CD4-positive, alpha-beta T cell treated with Interferon alpha-2 for 1 hour (primary cell): ENCODE results near the gene CTBP2.
A peak's percentile ranks its signal among the peaks of the same experiment; 100 is the strongest.
"Not testable (repeated sequence)": the region's sequence is repeated elsewhere in the genome, so short reads cannot be mapped to it uniquely, and the experiment has no call there.

Source experiments
- DNase-seq, 2 donors: peaks; one replicate each; pipeline ENCODE4 v3.0.0-alpha.2; 2020 to 2022

Gene CTBP2

GRCh38 chr10:125059348-125059747 lies 101.0 kb downstream of the CTBP2 start:
- not testable (repeated sequence) for DNase-seq

GRCh38 chr10:125057158-125058001 lies 103.0 kb downstream of the CTBP2 start:
- peak in 1 of 2 donors; percentile 19 for DNase-seq

GRCh38 chr10:125056161-125057132 lies 103.9 kb downstream of the CTBP2 start:
- DNase-seq = no peak

- DNase-seq = no peak
These were observed 104.9 kb downstream of the CTBP2 start for GRCh38 chr10:125055446-125055845.

GRCh38 chr10:125054669-125055268 lies 105.6 kb downstream of the CTBP2 start:
- no peak for DNase-seq

- DNase-seq = no peak
These were observed 106.1 kb downstream of the CTBP2 start for GRCh38 chr10:125054216-125054615.

GRCh38 chr10:125052146-125052545 lies 108.2 kb downstream of the CTBP2 start:
- no peak for DNase-seq

GRCh38 chr10:125050383-125050782 lies 110.0 kb downstream of the CTBP2 start:
- no peak for DNase-seq

GRCh38 chr10:125049216-125049881 lies 111.0 kb downstream of the CTBP2 start:
- no peak for DNase-seq

GRCh38 chr10:125048094-125048864 lies 112.1 kb downstream of the CTBP2 start:
- DNase-seq = peak; percentile 51

- DNase-seq = no peak
These were observed 116.3 kb downstream of the CTBP2 start for GRCh38 chr10:125043841-125044658.

GRCh38 chr10:125041856-125042506 lies 118.4 kb downstream of the CTBP2 start:
- no peak for DNase-seq

GRCh38 chr10:125039354-125039769 lies 121.0 kb downstream of the CTBP2 start:
- DNase-seq = no peak

- DNase-seq = no peak
These were observed 121.7 kb downstream of the CTBP2 start for GRCh38 chr10:125038637-125039036.

GRCh38 chr10:125037145-125037877 lies 123.1 kb downstream of the CTBP2 start:
- no peak for DNase-seq

GRCh38 chr10:125035588-125036295 lies 124.6 kb downstream of the CTBP2 start:
- no peak for DNase-seq

- no peak for DNase-seq
These were observed 125.2 kb downstream of the CTBP2 start for GRCh38 chr10:125035136-125035535.

GRCh38 chr10:125034675-125035074 lies 125.7 kb downstream of the CTBP2 start:
- DNase-seq = no peak
